Small intestine (tissue), 7 donors: ENCODE data around the gene ARPC4. TPM values are rescaled to one million over a fixed set of nuclear protein-coding genes. Genes with fewer than 3 reads are reported as not detected.
A peak's percentile ranks its signal among the peaks of the same experiment; 100 is the strongest.

ENCODE experiments used
- DNase-seq, 2 donors: peaks; one replicate each; pipeline versions ENCODE4 v3.0.0 to v3.0.0-alpha.2; 2013
- FAIRE-seq: peaks from 2 replicates; lab custom pipeline; 2012; peaks lifted over from hg19 to GRCh38; lab: Jason Lieb, UNC
- H3K27ac ChIP-seq, 3 donors: one replicate each; pipeline ENCODE4 v1.5.1; 2013; ENCODE audit warnings: low read length in 2 of 3, mild to moderate bottlenecking in 2 of 3, control low read depth in 1 of 3, inconsistent platforms in 1 of 3, low read depth in 1 of 3, moderate library complexity in 1 of 3
- H3K27me3 ChIP-seq, 3 donors: one replicate each; pipeline ENCODE4 v1.6.1; 2013; ENCODE audit warnings: low read length in 3 of 3, inconsistent platforms in 1 of 3; ENCODE audit not compliant: control insufficient read depth in 3 of 3, insufficient read depth in 3 of 3
- H3K36me3 ChIP-seq, 3 donors: one replicate each; pipeline ENCODE4 v1.6.1; 2013; ENCODE audit warnings: low read length in 3 of 3, inconsistent platforms in 1 of 3, low read depth in 1 of 3, mild to moderate bottlenecking in 1 of 3, moderate library complexity in 1 of 3; ENCODE audit not compliant: control insufficient read depth in 3 of 3, insufficient read depth in 2 of 3
- H3K4me1 ChIP-seq, 3 donors: one replicate each; pipeline ENCODE4 v1.6.1; 2013; ENCODE audit warnings: low read length in 2 of 3, inconsistent platforms in 1 of 3, low read depth in 1 of 3, mild to moderate bottlenecking in 1 of 3, moderate library complexity in 1 of 3; ENCODE audit not compliant: control insufficient read depth in 3 of 3, insufficient read depth in 2 of 3
- H3K4me3 ChIP-seq, 3 donors: one replicate each; pipeline ENCODE4 v1.5.1; 2013; ENCODE audit warnings: low read length in 3 of 3, control low read depth in 1 of 3, inconsistent platforms in 1 of 3, low read depth in 1 of 3, mild to moderate bottlenecking in 1 of 3, moderate library complexity in 1 of 3
- H3K9me3 ChIP-seq, 2 donors: one replicate each; pipeline ENCODE4 v1.6.1; 2013; ENCODE audit warnings: low read depth in 1 of 2, low read length in 1 of 2; ENCODE audit not compliant: control insufficient read depth in 2 of 2, insufficient read depth in 1 of 2
- WGBS, 3 donors: extraction: QIAGEN DNeasy Blood & Tissue Kit; methylation state at CpG; one replicate each; pipeline ENCODE4 v1.1.7; 2013; 5-methylcytosine and 5-hydroxymethylcytosine counted together
- polyA plus RNA-seq, 4 donors: library from polyadenylated mRNA; stranded (reverse) in 3 of 4; unstranded in 1 of 4; fragments of 200-250 nt in 3 of 4; fragments of 120-200 nt in 1 of 4; gene quantifications; one replicate each; pipeline versions ENCODE4 v1.2.1 to v1.2.3, GENCODE V29; 2013
- donor health status: healthy with polysubstance abuse.
- donor health status: control.
- donor health status: control.
- donor health status: Bipolar disorder and iron deficiency.
- donor health status: healthy.

ARPC4 gene
- polyA plus RNA-seq, 4 donors: 143 to 178 (median 161) TPM

- H3K27ac ChIP-seq: no peak overlapping the region
- H3K4me3 ChIP-seq: no peak overlapping the region
- DNase-seq (no peak), FAIRE-seq (no peak)
- H3K27me3 ChIP-seq: no peaks in the 10 kb centered on the region
- H3K36me3 ChIP-seq: peaks cover 0 to 26% (median 0%) of the 10 kb centered on the region in 3 donors
- WGBS, 3 donors: 74 to 94% (median 91%) methylated on average over 2 of the region's 2 CpGs
- H3K4me1 ChIP-seq: no peaks in the 10 kb centered on the region
- no peaks in the 10 kb centered on the region for H3K9me3 ChIP-seq
These were observed 28.1 kb downstream of the ARPC4 start for GRCh38 chr3:9820946-9821345.

GRCh38 chr3:9825451-9826040 lies 32.7 kb downstream of the ARPC4 start:
- no peaks in the 10 kb centered on the region for H3K9me3 ChIP-seq
- 35 to 66% (median 59%) methylated on average over 14 of the region's 14 CpGs for WGBS, 3 donors
- peaks cover 0 to 32% (median 0%) of the 10 kb centered on the region in 3 donors for H3K36me3 ChIP-seq
- no peak overlapping the region for H3K4me3 ChIP-seq
- FAIRE-seq (no peak), DNase-seq (peak in 1 of 2 donors; percentile 35)
- no peaks in the 10 kb centered on the region for H3K4me1 ChIP-seq
- no peak overlapping the region for H3K27ac ChIP-seq
- H3K27me3 ChIP-seq: no peaks in the 10 kb centered on the region

DNA sequence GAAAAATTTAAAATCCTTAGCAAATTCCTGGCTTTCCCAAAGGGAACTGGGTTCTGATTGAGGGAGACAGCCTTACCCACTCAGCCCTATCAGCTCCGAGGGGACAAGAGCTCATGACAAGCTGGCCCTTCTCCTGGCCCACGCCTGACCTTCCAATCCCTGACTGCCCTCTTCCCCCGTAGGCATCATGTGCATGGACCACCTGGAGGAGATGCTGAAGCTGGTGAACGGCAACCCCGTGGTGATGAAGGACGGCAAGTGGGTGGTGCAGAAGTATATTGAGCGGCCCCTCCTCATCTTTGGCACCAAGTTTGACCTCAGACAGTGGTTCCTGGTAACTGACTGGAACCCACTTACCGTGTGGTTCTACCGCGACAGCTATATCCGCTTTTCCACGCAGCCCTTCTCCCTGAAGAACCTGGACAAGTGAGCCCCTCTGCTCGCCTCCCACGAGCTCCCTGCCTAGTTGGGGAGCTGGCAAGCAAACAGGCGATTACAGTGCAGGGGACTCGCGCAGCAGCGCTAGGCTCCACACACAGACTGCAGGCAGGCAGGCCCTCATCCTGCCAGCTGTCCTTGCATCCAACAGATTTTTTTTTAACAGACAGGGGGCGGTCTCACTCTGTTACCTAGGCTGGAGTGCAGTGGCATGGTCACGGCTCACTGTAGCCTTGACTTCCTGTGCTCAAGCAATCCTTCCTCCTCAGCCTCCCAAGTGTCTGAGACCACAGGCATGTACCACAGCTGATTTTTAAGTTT lies 34.1 kb downstream of the ARPC4 start:
- DNase-seq: peak; percentile 41 to 65
- H3K4me3 ChIP-seq: no peak overlapping the region
- no peak overlapping the region for H3K27ac ChIP-seq
- H3K36me3 ChIP-seq: peaks cover 0 to 32% (median 0%) of the 10 kb centered on the region in 3 donors
- FAIRE-seq: no peak
- no peaks in the 10 kb centered on the region for H3K4me1 ChIP-seq
- 83 to 84% (median 84%) methylated on average over 20 of the region's 20 CpGs for WGBS, 3 donors
- no peaks in the 10 kb centered on the region for H3K27me3 ChIP-seq
- no peaks in the 10 kb centered on the region for H3K9me3 ChIP-seq

DNA sequence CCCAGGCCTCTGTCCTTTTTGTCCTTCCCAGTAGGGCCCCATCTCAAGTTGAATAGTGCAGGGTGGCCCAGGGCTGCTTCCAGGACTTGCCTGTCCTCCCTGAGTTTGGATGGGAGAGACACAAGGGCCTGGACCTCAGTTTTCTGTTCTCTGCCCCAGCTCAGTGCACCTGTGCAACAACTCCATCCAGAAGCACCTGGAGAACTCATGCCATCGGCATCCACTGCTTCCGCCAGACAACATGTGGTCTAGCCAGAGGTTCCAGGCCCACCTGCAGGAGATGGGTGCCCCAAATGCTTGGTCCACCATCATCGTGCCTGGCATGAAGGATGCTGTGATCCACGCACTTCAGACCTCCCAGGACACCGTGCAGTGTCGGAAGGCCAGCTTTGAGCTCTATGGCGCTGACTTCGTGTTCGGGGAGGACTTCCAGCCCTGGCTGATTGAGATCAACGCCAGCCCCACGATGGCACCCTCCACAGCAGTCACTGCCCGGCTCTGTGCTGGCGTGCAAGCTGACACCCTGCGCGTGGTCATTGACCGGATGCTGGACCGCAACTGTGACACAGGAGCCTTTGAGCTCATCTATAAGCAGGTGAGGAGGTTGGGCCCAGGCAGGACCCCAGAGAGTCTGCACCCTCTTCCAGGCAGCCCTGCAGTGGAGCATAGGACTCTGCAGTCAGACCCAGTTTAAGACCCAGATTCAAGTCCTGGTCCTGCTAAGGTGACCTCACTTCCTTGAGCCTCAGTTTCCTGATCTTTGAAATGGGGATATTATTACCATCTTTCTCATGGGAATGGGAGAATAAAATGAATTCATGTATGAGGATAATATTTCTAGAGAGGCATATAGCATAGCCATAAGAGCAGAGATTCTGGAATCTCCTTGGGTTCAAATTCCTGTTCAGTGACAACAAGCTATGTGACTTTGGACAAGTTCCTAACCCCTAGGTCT lies 36.2 kb downstream of the ARPC4 start:
- H3K9me3 ChIP-seq: no peaks in the 10 kb centered on the region
- 95 to 98% (median 96%) methylated on average over 17 of the region's 17 CpGs for WGBS, 3 donors
- H3K27ac ChIP-seq: no peak overlapping the region
- no peak for DNase-seq
- H3K4me1 ChIP-seq: no peaks in the 10 kb centered on the region
- peaks cover 0 to 48% (median 2%) of the 10 kb centered on the region in 3 donors for H3K36me3 ChIP-seq
- H3K27me3 ChIP-seq: no peaks in the 10 kb centered on the region
- no peak for FAIRE-seq
- no peak overlapping the region for H3K4me3 ChIP-seq

DNA sequence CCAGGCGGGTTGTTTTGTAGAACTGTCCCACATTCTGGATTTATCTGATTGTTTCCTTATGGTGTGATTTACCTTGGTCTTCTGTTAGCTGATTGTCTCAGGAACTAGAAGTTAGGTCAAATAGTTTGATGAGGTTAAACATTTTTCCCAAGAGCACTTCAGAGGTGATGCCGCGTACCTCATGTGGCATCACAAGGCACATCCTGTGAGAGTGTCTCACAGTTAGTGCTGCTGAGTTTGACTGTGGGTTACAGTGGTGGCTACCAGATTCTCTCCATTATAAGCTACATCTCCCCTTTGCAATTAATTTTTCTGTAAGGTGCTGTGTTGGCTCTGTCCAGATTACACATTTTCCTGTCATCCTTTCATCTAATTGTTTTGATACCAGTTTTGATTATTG lies 38.4 kb downstream of the ARPC4 start:
- Histone ChIP-seq H3K27me3 (no peaks in the 10 kb centered on the region), H3K36me3 (peaks cover 0 to 69% (median 2%) of the 10 kb centered on the region in 3 donors), H3K4me3 (no peak overlapping the region), H3K4me1 (no peaks in the 10 kb centered on the region), H3K9me3 (no peaks in the 10 kb centered on the region), H3K27ac (no peak overlapping the region)
- FAIRE-seq: no peak
- DNase-seq: no peak
- 90 to 95% (median 94%) methylated on average over 3 of the region's 3 CpGs for WGBS, 3 donors

DNA sequence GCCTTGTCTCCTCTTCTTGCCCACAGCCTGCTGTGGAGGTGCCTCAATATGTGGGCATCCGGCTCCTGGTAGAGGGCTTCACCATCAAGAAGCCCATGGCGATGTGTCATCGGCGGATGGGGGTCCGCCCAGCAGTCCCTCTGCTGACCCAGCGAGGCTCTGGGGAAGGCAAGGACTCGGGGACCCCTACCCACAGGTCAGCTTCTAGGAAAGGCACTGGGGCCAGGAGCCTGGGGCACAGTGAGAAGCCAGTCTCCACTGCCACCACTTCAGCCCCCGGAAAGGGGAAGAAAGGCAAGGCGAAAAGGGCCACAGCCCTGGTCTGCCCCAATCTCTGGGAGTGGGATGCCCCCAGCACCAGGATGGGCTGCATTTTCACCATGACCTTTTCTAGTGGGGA lies 40.2 kb downstream of the ARPC4 start:
- no peak overlapping the region for H3K4me3 ChIP-seq
- no peak for DNase-seq
- no peaks in the 10 kb centered on the region for H3K27me3 ChIP-seq
- no peaks in the 10 kb centered on the region for H3K9me3 ChIP-seq
- H3K36me3 ChIP-seq: peaks cover 0 to 77% (median 2%) of the 10 kb centered on the region in 3 donors
- 96 to 98% (median 96%) methylated on average over 9 of the region's 9 CpGs for WGBS, 3 donors
- H3K4me1 ChIP-seq: no peaks in the 10 kb centered on the region
- H3K27ac ChIP-seq: no peak overlapping the region
- no peak for FAIRE-seq

DNA sequence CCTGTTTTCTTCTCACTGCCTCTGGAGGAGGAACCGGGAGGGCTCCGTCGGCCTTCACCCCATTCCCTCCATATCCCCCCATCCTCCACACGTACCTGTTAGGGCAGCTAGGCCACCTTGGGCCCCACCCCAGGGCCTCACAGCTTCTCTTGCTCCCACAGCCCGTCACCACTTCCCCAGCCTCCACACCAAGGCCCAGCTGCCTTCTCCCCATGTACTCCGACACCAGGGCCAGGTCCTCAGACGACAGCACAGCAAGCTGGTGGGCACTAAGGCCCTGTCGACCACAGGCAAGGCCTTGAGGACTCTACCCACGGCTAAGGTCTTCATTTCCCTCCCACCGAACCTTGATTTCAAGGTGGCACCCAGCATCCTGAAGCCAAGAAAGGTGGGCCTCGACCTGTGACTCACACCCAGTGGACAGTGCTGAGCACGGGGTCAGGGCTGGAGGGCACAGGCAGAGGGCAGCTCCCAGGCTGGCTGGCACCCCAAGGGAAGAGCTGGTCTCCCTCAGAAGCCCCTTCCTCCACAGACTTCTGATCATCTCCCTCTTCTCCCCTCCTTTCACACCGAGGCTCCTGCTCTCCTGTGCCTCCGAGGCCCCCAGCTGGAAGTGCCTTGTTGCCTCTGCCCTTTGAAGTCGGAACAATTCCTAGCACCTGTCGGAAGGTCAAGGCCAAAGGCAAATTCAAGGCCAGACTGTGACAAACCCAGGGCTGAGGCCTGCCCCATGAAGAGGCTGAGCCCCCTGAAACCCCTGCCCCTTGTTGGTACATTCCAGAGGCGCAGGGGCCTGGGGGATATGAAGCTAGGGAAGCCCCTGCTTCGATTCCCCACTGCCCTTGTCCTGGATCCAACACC lies 41.9 kb downstream of the ARPC4 start:
- H3K4me3 ChIP-seq: no peak overlapping the region
- H3K9me3 ChIP-seq: no peaks in the 10 kb centered on the region
- H3K27ac ChIP-seq: no peak overlapping the region
- 72 to 83% (median 82%) methylated on average over 18 of the region's 18 CpGs for WGBS, 3 donors
- H3K4me1 ChIP-seq: no peaks in the 10 kb centered on the region
- FAIRE-seq (no peak), DNase-seq (no peak)
- H3K27me3 ChIP-seq: no peaks in the 10 kb centered on the region
- H3K36me3 ChIP-seq: peaks cover 0 to 79% (median 4%) of the 10 kb centered on the region in 3 donors
